GM06990 (cell line): ENCODE data around the gene KRT79.

Source experiments
- DNase-seq: peaks from one replicate; pipeline ENCODE4 v3.0.0-alpha.2; 2011; ENCODE audit not compliant: insufficient read length; ENCODE audit errors: extremely low read depth
- H3K27me3 ChIP-seq: replicated peaks from 2 replicates; pipeline ENCODE4 v1.6.0; 2011; ENCODE audit warnings: low read length; ENCODE audit not compliant: control insufficient read depth, insufficient read depth
- H3K36me3 ChIP-seq: 2 replicates; pipeline ENCODE4 v1.5.1; 2011; ENCODE audit warnings: low read length; ENCODE audit not compliant: control insufficient read depth, insufficient read depth
- H3K4me3 ChIP-seq: replicated peaks from 2 replicates; pipeline ENCODE4 v1.5.1; 2011; ENCODE audit warnings: low read depth, mild to moderate bottlenecking, control low read depth, low read length
- TF ChIP-seq, protein P1 (sequence below): IDR thresholded peaks from 2 replicates; pipeline ENCODE4 v1.5.1; 2011; ENCODE audit warnings: low read length, control low read depth, mild to moderate bottlenecking, inconsistent platforms; ENCODE audit not compliant: insufficient read depth, poor library complexity, severe bottlenecking

The KRT79 gene

DNA sequence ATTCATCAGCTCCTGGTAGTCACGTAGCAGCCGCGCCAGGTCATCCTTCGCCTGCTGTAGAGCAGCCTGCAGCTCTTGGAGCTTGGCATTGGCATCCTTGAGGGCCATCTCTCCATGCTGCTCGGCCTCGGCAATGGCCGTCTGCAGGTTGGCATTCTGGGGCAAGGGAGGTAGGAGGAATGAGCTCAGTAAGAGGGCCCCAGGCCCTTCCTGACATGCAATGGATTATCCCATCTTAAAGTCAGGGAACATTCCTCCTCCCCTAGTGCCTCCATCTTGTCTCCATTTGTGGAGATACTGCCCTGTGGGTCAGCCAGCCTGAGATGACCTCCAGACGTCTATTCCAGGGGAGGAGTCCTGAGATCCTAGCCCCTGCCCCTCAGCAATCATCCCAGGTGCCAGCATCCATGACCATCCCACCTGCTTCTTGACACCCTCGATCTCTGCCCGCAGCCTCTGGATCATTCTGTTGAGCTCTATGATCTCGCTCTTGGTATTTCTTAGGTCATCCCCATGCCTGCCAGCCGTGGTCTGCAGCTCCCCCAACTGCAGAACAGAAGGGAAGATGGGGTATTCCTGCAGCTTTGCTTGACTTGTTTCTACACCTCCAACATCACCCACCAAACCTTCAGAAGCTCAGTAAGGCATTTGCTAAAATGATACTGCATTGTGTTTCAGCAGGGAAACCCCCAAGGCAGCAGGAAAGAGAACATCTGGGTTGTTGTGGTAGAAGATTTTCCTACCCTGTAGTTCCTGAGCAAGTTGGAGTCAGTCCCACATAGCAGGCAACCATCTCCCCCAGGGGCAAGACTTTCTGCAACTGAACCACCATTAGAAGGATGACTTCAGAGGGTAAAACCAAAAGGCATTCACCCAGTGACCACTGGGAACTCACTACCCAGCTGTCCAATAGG lies 42.6 kb downstream of the KRT79 start:
- no peak overlapping the region for H3K4me3 ChIP-seq
- H3K27me3 ChIP-seq = no peaks in the 10 kb centered on the region; the same call in 1 of the 2 replicates
- no peaks in the 10 kb centered on the region for H3K36me3 ChIP-seq
- TF ChIP-seq, protein P1, sequence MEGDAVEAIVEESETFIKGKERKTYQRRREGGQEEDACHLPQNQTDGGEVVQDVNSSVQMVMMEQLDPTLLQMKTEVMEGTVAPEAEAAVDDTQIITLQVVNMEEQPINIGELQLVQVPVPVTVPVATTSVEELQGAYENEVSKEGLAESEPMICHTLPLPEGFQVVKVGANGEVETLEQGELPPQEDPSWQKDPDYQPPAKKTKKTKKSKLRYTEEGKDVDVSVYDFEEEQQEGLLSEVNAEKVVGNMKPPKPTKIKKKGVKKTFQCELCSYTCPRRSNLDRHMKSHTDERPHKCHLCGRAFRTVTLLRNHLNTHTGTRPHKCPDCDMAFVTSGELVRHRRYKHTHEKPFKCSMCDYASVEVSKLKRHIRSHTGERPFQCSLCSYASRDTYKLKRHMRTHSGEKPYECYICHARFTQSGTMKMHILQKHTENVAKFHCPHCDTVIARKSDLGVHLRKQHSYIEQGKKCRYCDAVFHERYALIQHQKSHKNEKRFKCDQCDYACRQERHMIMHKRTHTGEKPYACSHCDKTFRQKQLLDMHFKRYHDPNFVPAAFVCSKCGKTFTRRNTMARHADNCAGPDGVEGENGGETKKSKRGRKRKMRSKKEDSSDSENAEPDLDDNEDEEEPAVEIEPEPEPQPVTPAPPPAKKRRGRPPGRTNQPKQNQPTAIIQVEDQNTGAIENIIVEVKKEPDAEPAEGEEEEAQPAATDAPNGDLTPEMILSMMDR = no peak
- DNase-seq = no peak

DNA sequence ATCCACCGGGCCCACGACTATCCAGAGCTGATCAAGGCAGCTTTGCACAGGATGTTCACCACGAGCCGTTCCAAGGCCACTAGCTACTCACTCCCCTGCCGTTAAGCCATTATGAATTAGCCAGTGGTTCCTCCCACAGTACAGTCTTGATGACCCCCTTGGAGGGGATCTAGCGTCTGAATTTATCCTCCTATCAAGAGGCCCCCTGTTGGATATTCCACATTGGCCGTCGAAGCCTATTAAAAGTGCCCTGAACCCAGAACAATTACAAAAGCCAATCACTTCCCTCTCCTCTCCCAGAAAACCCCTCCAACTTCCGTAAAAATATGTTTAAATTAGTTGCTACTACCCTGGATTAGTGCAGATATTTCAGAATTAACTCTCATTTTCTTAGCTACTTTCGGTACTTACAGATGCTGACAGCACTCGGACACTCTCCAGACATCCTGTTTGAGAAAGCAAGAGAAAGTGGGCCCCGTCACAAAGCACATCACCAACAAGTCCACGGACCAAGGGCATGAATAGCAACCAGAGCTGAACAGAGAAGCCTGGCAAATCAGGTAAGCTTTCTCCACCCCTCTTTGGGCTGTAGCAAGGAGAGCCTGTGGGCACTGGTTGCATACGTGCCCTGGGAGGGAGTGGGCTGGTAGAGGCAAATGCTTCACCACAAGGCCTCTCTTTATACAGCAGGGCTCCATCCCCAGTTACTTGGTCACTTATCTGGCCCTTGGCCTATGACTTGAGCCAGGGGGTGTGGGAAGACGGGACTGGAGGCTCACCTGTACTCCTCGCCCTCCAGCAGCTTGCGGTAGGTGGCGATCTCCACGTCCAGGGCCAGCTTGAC lies 43.5 kb downstream of the KRT79 start:
- Histone ChIP-seq H3K27me3 (no peaks in the 10 kb centered on the region; the same call in 1 of the 2 replicates), H3K4me3 (no peak overlapping the region), H3K36me3 (no peaks in the 10 kb centered on the region)
- TF ChIP-seq, protein P1 = no peak
- no peak for DNase-seq

DNA sequence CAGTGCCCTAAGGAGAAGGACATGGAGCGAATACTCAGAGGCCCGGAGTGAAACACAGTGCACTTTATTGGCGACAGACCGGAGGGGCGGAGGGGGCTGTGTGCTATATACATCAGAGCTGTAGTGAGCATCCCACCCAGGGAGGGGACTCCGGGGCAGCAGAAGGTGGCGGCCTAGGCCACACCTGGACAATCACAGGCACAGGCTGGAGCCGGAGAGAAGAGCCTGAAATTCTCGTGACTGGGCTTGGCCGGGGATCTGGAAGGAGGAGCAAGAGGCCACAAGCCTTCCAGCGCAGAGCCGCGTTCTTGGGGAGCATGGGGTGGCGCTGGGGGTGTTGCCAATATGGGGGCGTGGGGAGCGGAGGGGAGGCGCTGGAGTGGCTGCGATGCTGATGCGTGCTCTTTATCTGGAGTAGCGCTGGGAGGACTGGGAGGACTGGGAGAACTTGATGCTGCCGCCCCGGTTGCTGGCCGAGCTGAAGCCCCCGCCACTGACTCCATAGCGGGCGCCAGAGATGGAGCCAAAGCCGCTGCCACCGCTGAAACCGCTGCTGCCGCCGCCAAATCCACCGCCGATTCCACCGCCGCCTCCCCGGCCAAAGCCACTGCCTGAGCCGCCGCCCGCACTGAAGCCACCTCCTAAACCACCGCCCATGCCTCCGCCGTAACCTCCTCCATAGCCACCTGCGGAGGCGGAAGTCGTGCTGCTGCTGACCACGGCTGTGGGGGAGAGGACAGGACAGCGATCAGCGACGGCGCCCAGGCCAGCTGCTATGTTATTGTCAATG lies 44.3 kb downstream of the KRT79 start:
- DNase-seq = no peak
- H3K27me3 ChIP-seq = no peaks in the 10 kb centered on the region; the same call in 1 of the 2 replicates
- no peaks in the 10 kb centered on the region for H3K36me3 ChIP-seq
- H3K4me3 ChIP-seq = no peak overlapping the region
- TF ChIP-seq, protein P1 = no peak

DNA sequence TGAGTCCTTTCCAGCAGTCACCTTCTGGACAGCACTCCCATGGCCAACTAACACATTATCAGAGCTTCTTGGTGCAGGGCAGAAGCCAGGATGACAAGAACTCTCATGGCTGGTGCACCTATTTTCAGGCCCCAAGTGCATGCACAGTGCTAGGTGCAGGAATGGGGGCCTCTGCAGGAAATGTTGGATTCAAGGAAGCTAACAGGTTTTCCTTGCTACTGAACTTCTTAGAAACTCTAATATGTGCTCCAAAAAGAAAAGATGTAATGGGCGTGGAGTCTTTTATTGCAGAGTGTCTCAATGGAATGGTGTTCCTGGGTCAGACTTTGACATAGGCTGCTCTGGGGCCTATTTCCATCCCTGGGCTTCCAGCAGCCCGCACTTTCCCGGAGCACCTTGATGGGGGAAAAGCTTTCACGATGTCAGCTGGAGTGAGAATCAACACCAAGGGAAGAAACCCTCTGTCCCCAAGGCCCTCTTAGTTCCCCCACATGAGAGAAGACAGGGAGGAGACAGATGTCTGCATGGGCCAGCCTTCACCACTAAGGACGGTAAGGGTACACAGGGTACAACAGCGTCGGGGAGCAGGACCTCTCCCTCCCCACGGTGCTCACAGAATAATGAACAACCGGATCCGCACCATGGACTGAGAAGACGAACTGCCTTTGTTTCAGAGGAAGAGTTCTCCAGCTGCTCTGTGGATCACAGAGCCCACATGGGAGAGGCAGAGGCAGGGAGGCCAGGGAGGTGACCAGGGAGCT lies 45.1 kb downstream of the KRT79 start:
- TF ChIP-seq, protein P1 = no peak
- Histone ChIP-seq H3K27me3 (no peaks in the 10 kb centered on the region; the same call in 1 of the 2 replicates), H3K36me3 (no peaks in the 10 kb centered on the region), H3K4me3 (no peak overlapping the region)
- DNase-seq = no peak
